ENCODE results near the gene LRRC15. TPM values are rescaled to one million over a fixed set of nuclear protein-coding genes. Genes with fewer than 3 reads are reported as not detected.

The LRRC15 gene
- total RNA-seq, 1 donor = 3.6 TPM

DNA sequence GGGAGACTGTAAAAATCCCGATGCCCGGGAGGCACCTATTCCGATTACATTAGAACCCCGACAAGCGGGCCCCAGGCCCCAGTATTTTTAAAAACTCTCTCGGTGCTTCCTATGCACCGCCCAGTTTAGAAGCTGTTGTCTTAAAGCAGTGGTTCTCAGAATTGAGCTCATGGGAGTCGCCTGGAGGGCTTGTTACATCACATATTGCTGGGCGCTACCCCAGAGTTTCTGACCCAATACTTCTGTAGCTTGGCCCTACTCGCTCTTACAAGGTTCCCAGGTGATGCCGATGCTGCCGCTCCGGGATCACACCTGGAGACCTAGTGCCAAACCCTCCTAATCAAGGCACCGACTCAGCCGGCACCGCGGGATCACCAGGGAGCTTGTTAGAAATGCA is 53.6 kb downstream of the LRRC15 start:
- H3K27me3 ChIP-seq (ENCODE audit: insufficient read depth, low read length) = peaks cover 60% of the 10 kb centered on the region
- H3K27ac ChIP-seq (ENCODE audit: low read depth, low read length) = no peak overlapping the region
- peak overlapping the region; percentile 25 for H2AFZ ChIP-seq (ENCODE audit: low read length)
- TF ChIP-seq, protein P1, sequence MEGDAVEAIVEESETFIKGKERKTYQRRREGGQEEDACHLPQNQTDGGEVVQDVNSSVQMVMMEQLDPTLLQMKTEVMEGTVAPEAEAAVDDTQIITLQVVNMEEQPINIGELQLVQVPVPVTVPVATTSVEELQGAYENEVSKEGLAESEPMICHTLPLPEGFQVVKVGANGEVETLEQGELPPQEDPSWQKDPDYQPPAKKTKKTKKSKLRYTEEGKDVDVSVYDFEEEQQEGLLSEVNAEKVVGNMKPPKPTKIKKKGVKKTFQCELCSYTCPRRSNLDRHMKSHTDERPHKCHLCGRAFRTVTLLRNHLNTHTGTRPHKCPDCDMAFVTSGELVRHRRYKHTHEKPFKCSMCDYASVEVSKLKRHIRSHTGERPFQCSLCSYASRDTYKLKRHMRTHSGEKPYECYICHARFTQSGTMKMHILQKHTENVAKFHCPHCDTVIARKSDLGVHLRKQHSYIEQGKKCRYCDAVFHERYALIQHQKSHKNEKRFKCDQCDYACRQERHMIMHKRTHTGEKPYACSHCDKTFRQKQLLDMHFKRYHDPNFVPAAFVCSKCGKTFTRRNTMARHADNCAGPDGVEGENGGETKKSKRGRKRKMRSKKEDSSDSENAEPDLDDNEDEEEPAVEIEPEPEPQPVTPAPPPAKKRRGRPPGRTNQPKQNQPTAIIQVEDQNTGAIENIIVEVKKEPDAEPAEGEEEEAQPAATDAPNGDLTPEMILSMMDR (IDR thresholded peaks at IDR 0.05; ENCODE audit: extremely low read depth, low read depth, low read length) = no peak
- peak; percentile 86 for DNase-seq (ENCODE audit: insufficient read length, low spot score, missing footprints)
- no peaks in the 10 kb centered on the region for H3K36me3 ChIP-seq (ENCODE audit: insufficient read depth, low read length)
- peak overlapping the region; percentile 67 for H3K4me3 ChIP-seq (ENCODE audit: insufficient read depth, low read length)
- H3K79me2 ChIP-seq (ENCODE audit: insufficient read depth, low read length) = no peaks in the 10 kb centered on the region
- no peaks in the 10 kb centered on the region for H4K20me1 ChIP-seq (ENCODE audit: insufficient read depth, low read length)
- peaks cover 3% of the 10 kb centered on the region for H3K9me3 ChIP-seq (ENCODE audit: low read depth, low read length)
- H3K4me2 ChIP-seq (ENCODE audit: insufficient read depth, low read length) = peak overlapping the region; percentile 80
- H3K4me1 ChIP-seq (ENCODE audit: insufficient read depth, low read length) = peaks cover 9% of the 10 kb centered on the region

DNA sequence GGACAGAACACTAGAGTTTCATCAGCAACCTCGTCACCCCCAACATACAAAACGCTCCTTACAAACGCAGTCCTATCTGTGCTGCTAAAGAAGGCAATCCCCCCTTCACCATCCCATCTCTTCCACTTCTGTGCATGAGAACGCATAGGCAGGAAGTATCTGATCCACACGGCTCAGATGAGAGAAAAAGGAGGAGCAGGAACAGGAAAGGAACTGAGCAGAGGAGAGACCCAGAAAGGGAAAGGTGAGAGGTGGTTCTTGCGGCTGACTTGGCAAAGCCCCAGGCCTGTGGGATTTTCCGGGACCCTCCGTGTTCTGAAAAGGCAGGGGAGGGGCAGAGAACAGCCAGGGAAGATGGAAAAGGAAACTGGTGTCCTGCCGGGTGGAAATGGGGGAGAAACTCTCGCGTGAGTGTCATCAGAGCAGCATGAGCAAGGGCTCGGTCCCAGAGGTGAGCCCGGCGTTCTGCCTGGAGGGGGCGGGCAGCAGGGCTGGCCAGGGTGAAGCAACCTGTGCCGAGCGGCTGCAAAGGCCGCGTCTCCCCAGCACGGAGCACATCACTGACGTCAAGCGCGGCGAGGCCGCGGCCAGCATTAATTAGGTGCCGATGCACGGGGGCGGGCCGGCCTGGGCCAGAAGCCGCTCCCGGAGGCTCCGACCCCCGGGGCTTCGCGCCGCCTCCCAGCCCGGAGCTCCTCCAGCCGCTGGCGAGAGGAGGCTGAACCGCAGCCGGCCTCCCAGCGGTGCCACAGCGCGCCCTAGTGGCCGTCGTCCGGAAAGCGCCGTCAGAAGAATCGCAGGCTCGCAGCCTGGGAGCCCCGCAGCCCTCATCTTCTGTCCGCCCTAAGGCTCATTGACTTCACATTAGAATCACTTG is 54.2 kb downstream of the LRRC15 start:
- peaks cover 3% of the 10 kb centered on the region for H3K9me3 ChIP-seq (ENCODE audit: low read depth, low read length)
- no peaks in the 10 kb centered on the region for H4K20me1 ChIP-seq (ENCODE audit: insufficient read depth, low read length)
- no peaks in the 10 kb centered on the region for H3K79me2 ChIP-seq (ENCODE audit: insufficient read depth, low read length)
- peak overlapping the region; percentile 72 for H2AFZ ChIP-seq (ENCODE audit: low read length)
- DNase-seq (ENCODE audit: insufficient read length, low spot score, missing footprints) = peak; percentile 97
- H3K36me3 ChIP-seq (ENCODE audit: insufficient read depth, low read length) = no peaks in the 10 kb centered on the region
- H3K27ac ChIP-seq (ENCODE audit: low read depth, low read length) = peak overlapping the region; percentile 9
- peaks cover 9% of the 10 kb centered on the region for H3K4me1 ChIP-seq (ENCODE audit: insufficient read depth, low read length)
- TF ChIP-seq, protein P1 (IDR thresholded peaks at IDR 0.05; ENCODE audit: extremely low read depth, low read depth, low read length) = peak; percentile 80
- H3K4me3 ChIP-seq (ENCODE audit: insufficient read depth, low read length) = peak overlapping the region; percentile 67
- H3K4me2 ChIP-seq (ENCODE audit: insufficient read depth, low read length) = peak overlapping the region; percentile 80
- peaks cover 65% of the 10 kb centered on the region for H3K27me3 ChIP-seq (ENCODE audit: insufficient read depth, low read length)

DNA sequence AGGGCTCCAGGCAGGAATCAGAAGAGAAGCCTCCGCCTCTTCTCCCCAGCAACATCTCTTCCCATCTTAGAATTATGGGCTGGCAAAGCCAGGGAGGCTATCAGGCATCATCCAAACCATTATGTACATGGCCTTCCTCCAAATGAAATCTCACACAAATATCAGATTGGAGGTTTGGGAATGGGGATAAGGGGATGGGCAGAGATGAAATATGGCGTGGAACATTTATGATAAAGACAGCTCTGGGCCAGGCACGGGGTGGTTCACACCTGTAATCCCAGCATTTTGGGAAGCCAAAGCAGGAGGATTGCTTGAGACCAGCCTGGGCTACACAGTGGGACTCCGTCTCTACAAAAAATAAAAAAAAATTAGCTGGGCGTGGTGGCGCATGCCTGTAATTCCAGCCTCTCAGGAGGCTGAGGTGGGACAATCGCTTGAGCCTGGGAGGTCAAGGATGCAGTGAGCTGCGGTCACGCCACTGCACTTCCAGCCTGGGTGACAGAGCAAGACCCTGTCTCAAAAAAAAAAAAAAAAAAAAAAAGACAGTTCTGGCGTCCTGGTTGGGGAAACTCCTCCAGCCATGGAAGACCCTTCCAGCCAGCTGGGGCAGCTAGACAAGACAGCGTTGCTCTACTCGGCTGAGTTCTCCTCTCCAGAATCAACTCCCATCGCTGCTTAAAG is 55.0 kb downstream of the LRRC15 start:
- DNase-seq (ENCODE audit: insufficient read length, low spot score, missing footprints) = no peak
- TF ChIP-seq, protein P1 (IDR thresholded peaks at IDR 0.05; ENCODE audit: extremely low read depth, low read depth, low read length) = no peak
- Histone ChIP-seq H3K27me3 (ENCODE audit: insufficient read depth, low read length) (peaks cover 72% of the 10 kb centered on the region), H3K4me1 (ENCODE audit: insufficient read depth, low read length) (peaks cover 9% of the 10 kb centered on the region), H2AFZ (ENCODE audit: low read length) (no peak overlapping the region), H4K20me1 (ENCODE audit: insufficient read depth, low read length) (no peaks in the 10 kb centered on the region), H3K36me3 (ENCODE audit: insufficient read depth, low read length) (no peaks in the 10 kb centered on the region), H3K9me3 (ENCODE audit: low read depth, low read length) (peaks cover 3% of the 10 kb centered on the region), H3K79me2 (ENCODE audit: insufficient read depth, low read length) (no peaks in the 10 kb centered on the region), H3K27ac (ENCODE audit: low read depth, low read length) (no peak overlapping the region), H3K4me3 (ENCODE audit: insufficient read depth, low read length) (peak overlapping the region; percentile 67), H3K4me2 (ENCODE audit: insufficient read depth, low read length) (peak overlapping the region; percentile 80)
